Ovary (tissue), 3 donors: Measurements from ENCODE around the gene HMGA1.

Experiments
- CTCF ChIP-seq, 3 donors: fragments of 450-650 bp in 2 of 3; fragments of 200-600 bp in 1 of 3; IDR thresholded peaks; one replicate each; pipeline versions ENCODE4 v1.5.1 to v1.8.0; 2016 to 2022; ENCODE audit warnings: antibody characterized with exemption in 3 of 3, mild to moderate bottlenecking in 1 of 3
- POLR2A ChIP-seq: fragments of 450-650 bp; IDR thresholded peaks from one replicate; pipeline ENCODE4 v1.6.1; 2017; ENCODE audit warnings: antibody characterized with exemption, mild to moderate bottlenecking, moderate library complexity
- donor health status: DM: no; HTN: no; CAD: no.

- TF ChIP-seq CTCF (IDR thresholded peaks at IDR 0.05): no peak
- TF ChIP-seq POLR2A: no peak
Observed at GRCh38 chr6:34285448-34286164, 48.9 kb downstream of the HMGA1 start.
